Measurements from ENCODE around the gene MTOR.

The MTOR gene

DNA sequence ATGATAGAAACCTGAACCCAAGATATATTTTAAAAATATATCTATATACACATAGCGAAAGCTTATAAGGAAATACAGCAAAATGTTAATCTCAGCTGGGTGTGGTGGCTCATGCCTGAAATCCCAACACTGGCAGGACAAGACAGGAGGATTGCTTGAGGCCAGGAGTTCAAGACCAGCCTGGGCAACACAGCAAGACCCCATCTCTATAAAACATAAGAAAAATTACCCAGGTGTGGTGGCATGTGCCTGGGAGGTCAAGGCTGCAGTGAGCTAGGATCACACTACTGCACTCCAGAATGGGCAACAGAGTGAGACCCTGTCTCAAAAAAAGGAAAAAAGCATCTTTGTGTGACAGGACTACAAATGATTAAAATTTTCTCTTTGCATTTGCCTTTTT is 196.6 kb downstream of the MTOR start:
- TF ChIP-seq SIN3A (IDR thresholded peaks at IDR 0.05; ENCODE audit: borderline replicate concordance, insufficient read depth, low read length) (no peak), FOXP2 (optimal IDR thresholded peaks at IDR 0.05; ENCODE audit: borderline replicate concordance, extremely low read depth, extremely low read length, insufficient read depth) (no peak), TAF1 (IDR thresholded peaks at IDR 0.05; ENCODE audit: borderline replicate concordance, insufficient read depth, low read length) (no peak), POLR2AphosphoS5 (IDR thresholded peaks at IDR 0.05; ENCODE audit: low read depth, low read length) (no peak)
- TF ChIP-seq, protein P1, sequence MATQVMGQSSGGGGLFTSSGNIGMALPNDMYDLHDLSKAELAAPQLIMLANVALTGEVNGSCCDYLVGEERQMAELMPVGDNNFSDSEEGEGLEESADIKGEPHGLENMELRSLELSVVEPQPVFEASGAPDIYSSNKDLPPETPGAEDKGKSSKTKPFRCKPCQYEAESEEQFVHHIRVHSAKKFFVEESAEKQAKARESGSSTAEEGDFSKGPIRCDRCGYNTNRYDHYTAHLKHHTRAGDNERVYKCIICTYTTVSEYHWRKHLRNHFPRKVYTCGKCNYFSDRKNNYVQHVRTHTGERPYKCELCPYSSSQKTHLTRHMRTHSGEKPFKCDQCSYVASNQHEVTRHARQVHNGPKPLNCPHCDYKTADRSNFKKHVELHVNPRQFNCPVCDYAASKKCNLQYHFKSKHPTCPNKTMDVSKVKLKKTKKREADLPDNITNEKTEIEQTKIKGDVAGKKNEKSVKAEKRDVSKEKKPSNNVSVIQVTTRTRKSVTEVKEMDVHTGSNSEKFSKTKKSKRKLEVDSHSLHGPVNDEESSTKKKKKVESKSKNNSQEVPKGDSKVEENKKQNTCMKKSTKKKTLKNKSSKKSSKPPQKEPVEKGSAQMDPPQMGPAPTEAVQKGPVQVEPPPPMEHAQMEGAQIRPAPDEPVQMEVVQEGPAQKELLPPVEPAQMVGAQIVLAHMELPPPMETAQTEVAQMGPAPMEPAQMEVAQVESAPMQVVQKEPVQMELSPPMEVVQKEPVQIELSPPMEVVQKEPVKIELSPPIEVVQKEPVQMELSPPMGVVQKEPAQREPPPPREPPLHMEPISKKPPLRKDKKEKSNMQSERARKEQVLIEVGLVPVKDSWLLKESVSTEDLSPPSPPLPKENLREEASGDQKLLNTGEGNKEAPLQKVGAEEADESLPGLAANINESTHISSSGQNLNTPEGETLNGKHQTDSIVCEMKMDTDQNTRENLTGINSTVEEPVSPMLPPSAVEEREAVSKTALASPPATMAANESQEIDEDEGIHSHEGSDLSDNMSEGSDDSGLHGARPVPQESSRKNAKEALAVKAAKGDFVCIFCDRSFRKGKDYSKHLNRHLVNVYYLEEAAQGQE (IDR thresholded peaks at IDR 0.05; ENCODE audit: insufficient read depth in 1 of 2, low read depth in 2 of 2, low read length in 2 of 2), result no peak

DNA sequence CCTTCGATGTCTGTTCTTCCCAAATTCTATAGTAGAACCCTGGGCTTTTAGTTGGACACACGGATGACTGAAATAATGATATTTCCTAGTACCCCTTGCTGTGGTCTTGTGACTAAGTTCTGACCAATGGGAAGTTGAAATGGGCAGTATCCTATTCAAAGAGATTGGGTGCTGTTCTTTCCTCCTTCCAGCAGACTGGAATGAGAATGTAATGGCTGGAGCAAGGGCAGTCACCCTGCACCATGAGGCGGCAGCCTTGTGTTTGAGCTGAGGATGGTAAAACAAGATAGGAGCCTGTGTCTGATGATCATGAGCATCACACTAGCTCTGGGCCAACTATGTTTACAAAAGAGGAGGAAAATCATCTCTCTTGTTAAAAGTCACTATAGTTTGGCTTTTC is 197.4 kb downstream of the MTOR start:
- TF ChIP-seq FOXP2 (optimal IDR thresholded peaks at IDR 0.05; ENCODE audit: borderline replicate concordance, extremely low read depth, extremely low read length, insufficient read depth) (no peak), SIN3A (IDR thresholded peaks at IDR 0.05; ENCODE audit: borderline replicate concordance, insufficient read depth, low read length) (no peak), POLR2AphosphoS5 (IDR thresholded peaks at IDR 0.05; ENCODE audit: low read depth, low read length) (no peak), TAF1 (IDR thresholded peaks at IDR 0.05; ENCODE audit: borderline replicate concordance, insufficient read depth, low read length) (no peak)
- TF ChIP-seq, protein P1 (IDR thresholded peaks at IDR 0.05; ENCODE audit: insufficient read depth in 1 of 2, low read depth in 2 of 2, low read length in 2 of 2), result no peak

DNA sequence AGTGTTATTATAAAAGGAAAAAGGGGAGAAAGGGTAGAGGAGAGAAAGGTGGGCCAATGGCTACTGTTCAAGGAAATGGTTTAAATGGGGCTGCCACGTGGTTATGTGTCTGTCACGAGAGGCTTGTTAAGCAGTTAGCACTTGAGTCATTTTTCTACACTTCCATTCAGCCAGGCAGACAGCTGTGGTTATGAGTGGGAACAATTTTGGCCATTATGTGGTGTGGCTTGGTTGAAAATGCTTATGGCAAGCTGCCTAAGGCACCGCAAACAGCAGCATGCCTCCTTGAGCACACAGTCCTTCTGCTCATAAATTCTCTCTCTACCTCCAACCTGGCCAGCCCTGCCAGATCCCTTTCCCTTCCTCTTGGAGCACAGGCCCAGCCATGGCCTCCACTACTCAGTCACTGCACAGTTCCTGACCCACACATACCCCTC is 199.4 kb downstream of the MTOR start:
- TF ChIP-seq POLR2AphosphoS5 (IDR thresholded peaks at IDR 0.05; ENCODE audit: low read depth, low read length) (no peak), SIN3A (IDR thresholded peaks at IDR 0.05; ENCODE audit: borderline replicate concordance, insufficient read depth, low read length) (no peak), TAF1 (IDR thresholded peaks at IDR 0.05; ENCODE audit: borderline replicate concordance, insufficient read depth, low read length) (no peak)
- TF ChIP-seq, protein P1 (IDR thresholded peaks at IDR 0.05; ENCODE audit: insufficient read depth in 1 of 2, low read depth in 2 of 2, low read length in 2 of 2), result no peak

DNA sequence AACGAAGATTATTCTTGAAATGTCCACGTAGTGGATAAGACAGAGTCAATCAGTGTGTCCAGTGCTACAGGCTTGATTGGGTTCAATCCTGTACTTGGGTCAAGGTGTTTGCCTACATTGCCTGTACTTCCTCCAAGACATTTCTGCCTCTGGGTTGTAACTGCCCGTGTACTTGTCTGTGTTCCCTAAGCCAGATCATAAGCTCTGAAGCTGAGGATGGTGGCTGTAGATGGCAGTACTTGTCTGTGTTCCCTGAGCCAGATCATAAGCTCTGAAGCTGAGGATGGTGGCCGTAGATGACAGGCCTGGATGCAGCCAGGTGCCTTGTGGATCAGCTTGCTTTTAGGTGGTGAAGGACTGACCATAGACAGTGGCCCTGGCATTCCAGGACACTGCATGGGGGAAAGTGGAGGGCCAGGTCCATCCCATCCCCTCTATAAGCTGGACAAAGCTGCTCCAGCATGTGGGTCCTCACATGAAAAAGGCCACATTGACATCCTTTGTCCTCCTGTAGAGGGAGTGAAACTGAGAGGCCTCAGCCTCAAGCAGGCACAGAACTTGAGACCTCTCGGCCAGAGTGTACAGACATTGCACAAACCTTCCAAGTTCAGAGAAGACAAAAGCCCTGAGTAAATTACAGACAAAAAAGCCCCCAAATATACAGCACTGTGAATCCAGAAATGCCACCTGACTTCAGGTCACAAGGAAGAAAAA is 200.5 kb downstream of the MTOR start:
- TF ChIP-seq TAF1 (IDR thresholded peaks at IDR 0.05; ENCODE audit: borderline replicate concordance, insufficient read depth, low read length) (no peak), SIN3A (IDR thresholded peaks at IDR 0.05; ENCODE audit: borderline replicate concordance, insufficient read depth, low read length) (no peak), POLR2AphosphoS5 (IDR thresholded peaks at IDR 0.05; ENCODE audit: low read depth, low read length) (no peak), FOXP2 (optimal IDR thresholded peaks at IDR 0.05; ENCODE audit: borderline replicate concordance, extremely low read depth, extremely low read length, insufficient read depth) (no peak)
- TF ChIP-seq, protein P1 (IDR thresholded peaks at IDR 0.05; ENCODE audit: insufficient read depth in 1 of 2, low read depth in 2 of 2, low read length in 2 of 2), result no peak

Data from PFSK-1 (cell line).